Measurements from ENCODE around the gene VPS41.

VPS41 gene

DNA sequence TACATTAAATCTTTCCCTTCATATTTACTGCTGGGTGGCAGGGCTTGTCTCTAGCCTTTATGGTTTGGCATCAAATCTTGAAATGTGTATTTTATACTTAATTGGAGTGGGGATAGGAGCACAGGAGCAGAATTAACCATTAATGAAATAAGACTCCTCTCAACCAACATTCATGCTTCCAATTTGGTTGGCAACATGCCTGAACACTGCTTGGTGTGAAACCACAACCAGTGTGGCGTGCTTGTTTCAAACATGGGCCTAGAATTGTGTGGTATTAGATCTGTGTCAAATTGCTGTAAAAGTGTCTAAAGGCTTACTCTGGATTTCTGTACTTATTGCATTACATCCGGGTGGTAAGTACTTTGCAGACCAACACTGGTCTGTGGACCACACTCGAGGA, 25.1 kb upstream of the VPS41 start:
- Mint-ChIP-seq H3K27me3 (ENCODE audit: low read depth, poor library complexity) (no peaks in the 10 kb centered on the region), H3K4me1 (peaks cover 17% of the 10 kb centered on the region)
- TF ChIP-seq, protein P1, sequence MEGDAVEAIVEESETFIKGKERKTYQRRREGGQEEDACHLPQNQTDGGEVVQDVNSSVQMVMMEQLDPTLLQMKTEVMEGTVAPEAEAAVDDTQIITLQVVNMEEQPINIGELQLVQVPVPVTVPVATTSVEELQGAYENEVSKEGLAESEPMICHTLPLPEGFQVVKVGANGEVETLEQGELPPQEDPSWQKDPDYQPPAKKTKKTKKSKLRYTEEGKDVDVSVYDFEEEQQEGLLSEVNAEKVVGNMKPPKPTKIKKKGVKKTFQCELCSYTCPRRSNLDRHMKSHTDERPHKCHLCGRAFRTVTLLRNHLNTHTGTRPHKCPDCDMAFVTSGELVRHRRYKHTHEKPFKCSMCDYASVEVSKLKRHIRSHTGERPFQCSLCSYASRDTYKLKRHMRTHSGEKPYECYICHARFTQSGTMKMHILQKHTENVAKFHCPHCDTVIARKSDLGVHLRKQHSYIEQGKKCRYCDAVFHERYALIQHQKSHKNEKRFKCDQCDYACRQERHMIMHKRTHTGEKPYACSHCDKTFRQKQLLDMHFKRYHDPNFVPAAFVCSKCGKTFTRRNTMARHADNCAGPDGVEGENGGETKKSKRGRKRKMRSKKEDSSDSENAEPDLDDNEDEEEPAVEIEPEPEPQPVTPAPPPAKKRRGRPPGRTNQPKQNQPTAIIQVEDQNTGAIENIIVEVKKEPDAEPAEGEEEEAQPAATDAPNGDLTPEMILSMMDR (IDR thresholded peaks at IDR 0.05): no peak

DNA sequence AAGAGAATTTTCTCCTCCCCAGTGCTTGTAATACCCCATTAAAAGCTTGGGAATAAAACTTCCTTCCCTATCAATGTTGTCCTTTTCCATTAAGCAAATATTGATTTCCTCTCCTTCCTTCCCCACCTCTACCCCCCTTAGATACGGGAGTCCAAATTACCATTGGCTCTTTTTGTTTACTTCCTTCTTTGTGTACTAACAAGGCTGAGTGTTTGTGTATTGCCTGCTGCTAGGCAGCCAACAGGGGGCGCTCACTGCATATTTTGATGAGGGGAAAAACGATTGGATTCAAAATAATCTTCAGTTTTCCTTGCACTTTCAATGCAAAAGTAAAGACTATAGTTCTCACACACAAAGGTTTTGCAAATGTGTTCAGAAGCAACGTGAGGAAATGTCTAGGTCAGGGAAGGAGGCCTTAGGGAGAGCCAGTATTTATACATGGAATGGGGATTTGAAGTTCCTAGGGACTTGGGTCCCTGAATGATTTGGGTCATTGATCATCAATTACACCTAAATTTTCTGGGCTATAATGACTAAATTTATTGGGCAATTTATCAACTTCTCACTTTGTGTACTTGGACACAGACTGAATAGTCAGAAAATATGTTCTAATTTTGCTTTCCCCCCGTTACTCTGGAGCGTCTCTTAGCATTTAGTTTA, 23.6 kb upstream of the VPS41 start:
- no peak overlapping the region for H3K27ac Mint-ChIP-seq
- TF ChIP-seq, protein P1 (IDR thresholded peaks at IDR 0.05): peak; percentile 95
- H3K4me3 Mint-ChIP-seq: no peak overlapping the region
- no peaks in the 10 kb centered on the region for H3K9me3 Mint-ChIP-seq
- peak; percentile 84 for DNase-seq
- H3K27me3 Mint-ChIP-seq (ENCODE audit: low read depth, poor library complexity): no peaks in the 10 kb centered on the region
- peaks cover 15% of the 10 kb centered on the region for H3K4me1 Mint-ChIP-seq
- no peaks in the 10 kb centered on the region for H3K36me3 Mint-ChIP-seq (ENCODE audit: low read depth)

More for the DNA sequence above, 25.1 kb upstream of the VPS41 start:
- H3K4me3 Mint-ChIP-seq: no peak overlapping the region
- no peaks in the 10 kb centered on the region for H3K9me3 Mint-ChIP-seq
- DNase-seq: no peak
- no peak overlapping the region for H3K27ac Mint-ChIP-seq
- no peaks in the 10 kb centered on the region for H3K36me3 Mint-ChIP-seq (ENCODE audit: low read depth)

DNA sequence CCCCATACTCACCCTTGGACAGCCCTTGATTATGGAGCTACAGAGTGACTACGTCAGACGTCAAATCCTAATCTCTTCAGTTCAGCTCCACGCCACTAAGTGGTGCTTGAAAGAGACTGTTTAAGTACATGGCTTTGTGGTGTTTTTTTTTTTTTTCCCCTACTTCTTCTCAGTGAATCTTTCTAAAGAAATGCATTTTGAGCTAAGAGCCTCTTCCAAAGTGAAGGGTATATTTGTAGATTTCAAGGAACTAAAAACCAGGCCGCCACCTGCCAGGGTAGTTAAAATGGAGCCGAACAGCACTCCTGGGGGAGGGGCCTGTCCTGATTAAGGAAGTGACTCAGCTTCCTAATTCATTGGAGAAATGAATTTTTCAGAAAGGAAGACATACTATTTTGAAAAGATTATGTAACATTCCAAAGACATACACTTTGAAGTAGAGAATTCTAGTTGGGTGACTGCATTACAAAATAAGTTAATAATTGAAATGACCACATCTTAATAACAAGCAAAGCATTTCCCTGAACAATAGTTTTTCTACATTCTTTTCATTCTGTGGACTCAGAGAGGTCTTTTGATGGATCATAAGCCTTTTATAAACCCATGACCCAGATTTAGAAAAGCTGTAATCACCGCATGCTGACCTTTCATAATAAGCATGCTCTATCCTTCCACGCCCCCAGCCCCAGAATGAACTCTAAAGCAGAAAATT, 20.6 kb upstream of the VPS41 start:
- Mint-ChIP-seq H3K36me3 (ENCODE audit: low read depth) (no peaks in the 10 kb centered on the region), H3K27me3 (ENCODE audit: low read depth, poor library complexity) (peaks cover 4% of the 10 kb centered on the region), H3K4me1 (peaks cover 15% of the 10 kb centered on the region), H3K9me3 (no peaks in the 10 kb centered on the region), H3K4me3 (no peak overlapping the region), H3K27ac (peak overlapping the region; percentile 26)
- DNase-seq: no peak
- TF ChIP-seq, protein P1 (IDR thresholded peaks at IDR 0.05): no peak

DNA sequence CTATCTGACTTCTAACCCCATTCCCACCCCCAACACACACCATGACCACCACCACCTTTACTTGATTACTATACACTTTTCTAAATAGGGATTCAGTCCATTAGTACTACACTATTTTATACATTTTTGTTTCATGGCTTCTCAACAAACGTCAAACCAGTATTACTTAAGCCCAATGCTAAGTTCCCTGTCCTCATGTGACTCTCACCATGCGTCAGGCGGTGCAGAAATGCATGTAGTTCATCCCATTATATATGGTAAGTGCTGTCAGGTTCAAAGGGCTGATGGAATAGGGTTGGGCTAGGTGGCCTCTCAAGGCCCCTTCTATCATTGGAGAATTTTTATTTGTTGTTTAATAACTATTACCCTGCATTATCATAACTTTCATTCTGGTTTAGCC, 19.5 kb upstream of the VPS41 start:
- no peak overlapping the region for H3K4me3 Mint-ChIP-seq
- DNase-seq: no peak
- TF ChIP-seq, protein P1 (IDR thresholded peaks at IDR 0.05): no peak
- no peak overlapping the region for H3K27ac Mint-ChIP-seq
- H3K9me3 Mint-ChIP-seq: no peaks in the 10 kb centered on the region
- peaks cover 4% of the 10 kb centered on the region for H3K27me3 Mint-ChIP-seq (ENCODE audit: low read depth, poor library complexity)
- H3K36me3 Mint-ChIP-seq (ENCODE audit: low read depth): no peaks in the 10 kb centered on the region
- H3K4me1 Mint-ChIP-seq: peaks cover 15% of the 10 kb centered on the region

DNA sequence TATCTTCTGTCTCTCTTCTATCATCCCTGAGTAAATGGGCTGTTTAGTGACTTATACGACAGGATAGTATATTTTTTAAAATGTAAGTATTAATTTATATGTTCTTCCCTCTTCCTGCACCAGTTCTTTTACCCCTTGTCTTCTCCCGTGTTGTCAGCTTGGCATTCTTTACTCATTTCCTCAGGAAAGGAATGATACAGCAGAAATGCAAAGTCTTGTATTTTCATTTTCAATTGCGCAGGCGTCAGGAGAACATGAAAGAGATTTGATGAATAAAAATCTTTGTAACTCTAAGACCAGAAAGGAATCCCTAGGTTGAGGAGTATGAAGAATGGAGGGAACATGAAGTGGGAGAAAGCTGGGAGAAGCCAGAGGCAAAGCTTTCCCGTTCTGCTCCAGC, 18.8 kb upstream of the VPS41 start:
- peaks cover 13% of the 10 kb centered on the region for H3K4me1 Mint-ChIP-seq
- TF ChIP-seq, protein P1 (IDR thresholded peaks at IDR 0.05): no peak
- no peaks in the 10 kb centered on the region for H3K36me3 Mint-ChIP-seq (ENCODE audit: low read depth)
- no peaks in the 10 kb centered on the region for H3K9me3 Mint-ChIP-seq
- H3K27me3 Mint-ChIP-seq (ENCODE audit: low read depth, poor library complexity): peaks cover 4% of the 10 kb centered on the region
- no peak overlapping the region for H3K4me3 Mint-ChIP-seq
- no peak overlapping the region for H3K27ac Mint-ChIP-seq
- no peak for DNase-seq

DNA sequence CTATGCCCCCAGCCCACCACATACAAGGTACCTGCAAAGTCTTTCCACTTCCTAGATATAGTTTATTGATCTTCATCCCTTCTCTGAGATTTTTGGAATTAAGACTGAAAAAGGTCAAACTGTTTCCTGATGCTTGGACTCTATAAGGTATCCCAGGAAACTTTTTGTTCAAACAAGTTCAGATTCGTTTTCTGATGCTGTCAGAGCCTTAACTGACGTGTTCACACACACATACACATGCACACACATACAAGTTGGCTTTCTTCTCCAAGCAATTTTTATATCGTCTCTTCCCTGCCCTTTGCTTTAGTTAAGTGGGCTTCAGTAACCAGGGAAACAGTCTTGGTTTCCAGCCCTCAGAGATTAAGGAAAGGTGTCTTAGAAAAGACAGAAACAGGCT, 11.7 kb upstream of the VPS41 start:
- TF ChIP-seq, protein P1 (IDR thresholded peaks at IDR 0.05): no peak
- Mint-ChIP-seq H3K27me3 (ENCODE audit: low read depth, poor library complexity) (peaks cover 10% of the 10 kb centered on the region), H3K36me3 (ENCODE audit: low read depth) (no peaks in the 10 kb centered on the region), H3K4me1 (no peaks in the 10 kb centered on the region), H3K4me3 (no peak overlapping the region), H3K27ac (no peak overlapping the region), H3K9me3 (no peaks in the 10 kb centered on the region)
- DNase-seq: no peak

All from nephron progenitor cell (in vitro differentiated cells).